Peyer's patch (tissue), 4 donors: ENCODE measurements around the gene CHST11. TPM values are rescaled to one million over a fixed set of nuclear protein-coding genes. Genes with fewer than 3 reads are reported as not detected.

ENCODE experiments used
- DNase-seq, 3 donors: peaks; one replicate each; pipeline ENCODE4 v3.0.0-alpha.2; 2017 to 2019
- H3K27ac ChIP-seq, 4 donors: fragments of 200-600 bp; sonication (generic); one replicate each; pipeline ENCODE4 v1.5.1; 2016 to 2019
- H3K27me3 ChIP-seq, 2 donors: fragments of 200-600 bp; sonication (generic); one replicate each; pipeline ENCODE4 v1.5.1; 2019
- H3K36me3 ChIP-seq, 3 donors: fragments of 200-600 bp; sonication (generic); one replicate each; pipeline ENCODE4 v1.5.1; 2016 to 2019
- H3K4me1 ChIP-seq, 4 donors: fragments of 200-600 bp; sonication (generic); one replicate each; pipeline ENCODE4 v1.5.1; 2016 to 2019
- H3K4me3 ChIP-seq, 4 donors: fragments of 200-600 bp; sonication (generic); 1 replicate in 3 of 4; 2 replicates in 1 of 4; pipeline ENCODE4 v1.5.1; 2016 to 2019; ENCODE audit warnings: mild to moderate bottlenecking in 1 of 4
- H3K9me3 ChIP-seq, 4 donors: fragments of 200-600 bp; sonication (generic); one replicate each; pipeline ENCODE4 v1.5.1; 2016 to 2019; ENCODE audit warnings: mild to moderate bottlenecking in 1 of 4
- CTCF ChIP-seq, 6 experiments: fragments of 450-650 bp in 4 of 6; fragments of 200-600 bp in 2 of 6; sonication (generic) in 1 of 6; IDR thresholded peaks; one replicate each; pipeline ENCODE4 v1.5.1; 2017 to 2019; ENCODE audit warnings: antibody characterized with exemption in 6 of 6, mild to moderate bottlenecking in 3 of 6, moderate library complexity in 1 of 6
- POLR2A ChIP-seq, 2 donors: fragments of 450-650 bp; IDR thresholded peaks; one replicate each; pipeline ENCODE4 v1.5.1; 2017; ENCODE audit warnings: antibody characterized with exemption in 2 of 2, mild to moderate bottlenecking in 2 of 2, moderate library complexity in 2 of 2
- total RNA-seq, 4 donors: library from RNA; depleted of rRNA; stranded (reverse); fragments of >200 nt; gene quantifications; one replicate each; pipeline ENCODE4 v1.1.0, GENCODE V29; 2016

The CHST11 gene
- total RNA-seq, 4 donors from 2014 or later: 9.9 to 119 (median 15.6) TPM

- DNase-seq: no peak
- no peak overlapping the region for H3K27ac ChIP-seq
- TF ChIP-seq CTCF (IDR thresholded peaks at IDR 0.05): no peak
- TF ChIP-seq POLR2A (IDR thresholded peaks at IDR 0.05): no peak
- no peak overlapping the region for H3K4me3 ChIP-seq
- H3K9me3 ChIP-seq: no peaks in the 10 kb centered on the region
- H3K36me3 ChIP-seq: no peaks in the 10 kb centered on the region
- H3K4me1 ChIP-seq: peaks cover 0 to 3% (median 0%) of the 10 kb centered on the region in 4 donors
- no peaks in the 10 kb centered on the region for H3K27me3 ChIP-seq
Observed at GRCh38 chr12:104593482-104593881, 136.7 kb downstream of the CHST11 start.

- no peak for TF ChIP-seq POLR2A (IDR thresholded peaks at IDR 0.05)
- no peak for TF ChIP-seq CTCF (IDR thresholded peaks at IDR 0.05)
- peaks cover 0 to 3% (median 0%) of the 10 kb centered on the region in 4 donors for H3K4me1 ChIP-seq
- DNase-seq: peak in 1 of 3 donors; percentile 28
Observed at GRCh38 chr12:104596134-104596799, 139.5 kb downstream of the CHST11 start.

GRCh38 chr12:104596898-104597843, 140.4 kb downstream of the CHST11 start:
- H3K4me3 ChIP-seq: no peak overlapping the region
- H3K4me1 ChIP-seq: peaks cover 0 to 3% (median 0%) of the 10 kb centered on the region in 4 donors
- no peaks in the 10 kb centered on the region for H3K27me3 ChIP-seq
- no peaks in the 10 kb centered on the region for H3K36me3 ChIP-seq
- TF ChIP-seq CTCF (IDR thresholded peaks at IDR 0.05) (no peak), POLR2A (IDR thresholded peaks at IDR 0.05) (no peak)
- no peaks in the 10 kb centered on the region for H3K9me3 ChIP-seq
- DNase-seq: no peak
- no peak overlapping the region for H3K27ac ChIP-seq

More at GRCh38 chr12:104596134-104596799, 139.5 kb downstream of the CHST11 start:
- H3K4me3 ChIP-seq: no peak overlapping the region
- no peaks in the 10 kb centered on the region for H3K9me3 ChIP-seq
- H3K36me3 ChIP-seq: no peaks in the 10 kb centered on the region
- no peaks in the 10 kb centered on the region for H3K27me3 ChIP-seq
- no peak overlapping the region for H3K27ac ChIP-seq

- Histone ChIP-seq H3K27ac (no peak overlapping the region), H3K27me3 (no peaks in the 10 kb centered on the region), H3K9me3 (no peaks in the 10 kb centered on the region), H3K4me3 (no peak overlapping the region), H3K36me3 (no peaks in the 10 kb centered on the region), H3K4me1 (peaks cover 0 to 4% (median 0%) of the 10 kb centered on the region in 4 donors)
- no peak for TF ChIP-seq CTCF (IDR thresholded peaks at IDR 0.05)
- no peak for TF ChIP-seq POLR2A (IDR thresholded peaks at IDR 0.05)
- no peak for DNase-seq
Observed at GRCh38 chr12:104598342-104599271, 141.9 kb downstream of the CHST11 start.
